Upper lobe of right lung (tissue), 1 donor: ENCODE results near the gene CLSTN2. TPM values are rescaled to one million over a fixed set of nuclear protein-coding genes. Genes with fewer than 3 reads are reported as not detected.

Source experiments
- ATAC-seq: fragments of 200-7000 bp; cut with Tn5 transposase; one replicate; pipeline ENCODE4 v1.9.1; 2020; ENCODE audit warnings: mild to moderate bottlenecking, moderate library complexity
- DNase-seq: peaks from one replicate; pipeline ENCODE4 v3.0.0-alpha.2; 2020
- H3K27ac ChIP-seq: fragments of 200-600 bp; one replicate; pipeline ENCODE4 v1.8.0; 2022
- H3K27me3 ChIP-seq: fragments of 200-600 bp; one replicate; pipeline ENCODE4 v1.8.0; 2022; ENCODE audit warnings: mild to moderate bottlenecking
- H3K36me3 ChIP-seq: fragments of 200-600 bp; one replicate; pipeline ENCODE4 v1.8.0; 2022
- H3K4me1 ChIP-seq: fragments of 200-600 bp; one replicate; pipeline ENCODE4 v1.8.0; 2022
- H3K4me3 ChIP-seq: fragments of 200-600 bp; one replicate; pipeline ENCODE4 v1.8.0; 2022; ENCODE audit warnings: mild to moderate bottlenecking
- H3K9me3 ChIP-seq: fragments of 200-600 bp; one replicate; pipeline ENCODE4 v1.8.0; 2022
- intact Hi-C: fragments of 100-400 bp; cut with DNase I; formaldehyde crosslinking; loops from one replicate; pipeline ENCODE4 v1.11.0; 2022
- total RNA-seq: library from RNA; stranded (reverse); fragmentation: NEBNext Ultra II Directional; extraction: Animal tissue kit (Norgen Biotek cat#: 25700); gene quantifications from one replicate; pipeline ENCODE4 v1.2.1, GENCODE V29; 2021
- TF ChIP-seq, protein P1 (sequence below): fragments of 200-600 bp; IDR thresholded peaks from one replicate; pipeline ENCODE4 v1.8.0; 2022; ENCODE audit warnings: antibody characterized with exemption
- donor health status: DM: no; HTN: yes; CAD: no; lungs with severe emphysema.

The CLSTN2 gene
- total RNA-seq, 1 donor from 2014 or later, result 3.0 TPM

DNA sequence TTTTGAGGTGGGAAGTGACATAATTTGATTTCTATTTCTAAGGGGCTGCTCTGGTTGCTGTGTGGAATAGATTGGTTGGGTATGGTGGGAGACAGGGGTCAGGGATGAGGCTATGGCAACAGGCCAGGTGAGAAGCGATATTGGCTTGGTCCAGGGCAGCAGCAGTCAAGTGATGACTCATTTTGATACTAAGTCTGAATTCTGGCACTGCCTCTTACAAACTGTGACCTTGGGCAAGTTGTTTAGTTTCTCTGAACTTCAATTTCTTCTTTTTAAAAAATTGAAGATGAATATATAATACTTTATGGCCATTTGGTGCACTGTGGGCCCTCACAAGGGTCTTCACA is 40.4 kb upstream of the CLSTN2 start:
- no peak for DNase-seq
- ATAC-seq, result no peak
- no peak overlapping the region for H3K27ac ChIP-seq

DNA sequence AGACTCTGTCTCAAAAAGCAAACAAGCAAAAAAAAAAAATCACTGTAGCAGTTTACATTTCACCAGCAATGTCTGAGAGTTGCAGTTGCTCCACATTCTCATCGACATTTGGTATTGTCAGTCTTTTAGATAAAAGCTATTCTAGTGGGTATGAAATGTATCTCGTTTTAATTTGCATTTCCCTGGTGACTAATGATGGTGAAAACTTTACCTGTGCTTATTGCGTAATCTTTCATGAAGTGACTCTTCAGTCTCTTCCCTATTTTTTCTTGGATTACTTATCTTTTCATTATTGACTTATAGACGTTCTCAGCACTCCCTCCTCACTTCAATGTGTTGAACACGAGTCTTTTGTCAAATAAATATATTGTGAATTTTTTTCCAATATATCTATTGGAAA is 37.2 kb upstream of the CLSTN2 start:
- intact Hi-C loops, result no loop called here

More for the DNA sequence above, 40.4 kb upstream of the CLSTN2 start:
- Histone ChIP-seq H3K4me3 (no peak overlapping the region), H3K9me3 (no peaks in the 10 kb centered on the region), H3K27me3 (no peaks in the 10 kb centered on the region), H3K36me3 (no peaks in the 10 kb centered on the region), H3K4me1 (no peaks in the 10 kb centered on the region)
- intact Hi-C loops, result no loop called here
- TF ChIP-seq, protein P1, sequence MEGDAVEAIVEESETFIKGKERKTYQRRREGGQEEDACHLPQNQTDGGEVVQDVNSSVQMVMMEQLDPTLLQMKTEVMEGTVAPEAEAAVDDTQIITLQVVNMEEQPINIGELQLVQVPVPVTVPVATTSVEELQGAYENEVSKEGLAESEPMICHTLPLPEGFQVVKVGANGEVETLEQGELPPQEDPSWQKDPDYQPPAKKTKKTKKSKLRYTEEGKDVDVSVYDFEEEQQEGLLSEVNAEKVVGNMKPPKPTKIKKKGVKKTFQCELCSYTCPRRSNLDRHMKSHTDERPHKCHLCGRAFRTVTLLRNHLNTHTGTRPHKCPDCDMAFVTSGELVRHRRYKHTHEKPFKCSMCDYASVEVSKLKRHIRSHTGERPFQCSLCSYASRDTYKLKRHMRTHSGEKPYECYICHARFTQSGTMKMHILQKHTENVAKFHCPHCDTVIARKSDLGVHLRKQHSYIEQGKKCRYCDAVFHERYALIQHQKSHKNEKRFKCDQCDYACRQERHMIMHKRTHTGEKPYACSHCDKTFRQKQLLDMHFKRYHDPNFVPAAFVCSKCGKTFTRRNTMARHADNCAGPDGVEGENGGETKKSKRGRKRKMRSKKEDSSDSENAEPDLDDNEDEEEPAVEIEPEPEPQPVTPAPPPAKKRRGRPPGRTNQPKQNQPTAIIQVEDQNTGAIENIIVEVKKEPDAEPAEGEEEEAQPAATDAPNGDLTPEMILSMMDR, result no peak

DNA sequence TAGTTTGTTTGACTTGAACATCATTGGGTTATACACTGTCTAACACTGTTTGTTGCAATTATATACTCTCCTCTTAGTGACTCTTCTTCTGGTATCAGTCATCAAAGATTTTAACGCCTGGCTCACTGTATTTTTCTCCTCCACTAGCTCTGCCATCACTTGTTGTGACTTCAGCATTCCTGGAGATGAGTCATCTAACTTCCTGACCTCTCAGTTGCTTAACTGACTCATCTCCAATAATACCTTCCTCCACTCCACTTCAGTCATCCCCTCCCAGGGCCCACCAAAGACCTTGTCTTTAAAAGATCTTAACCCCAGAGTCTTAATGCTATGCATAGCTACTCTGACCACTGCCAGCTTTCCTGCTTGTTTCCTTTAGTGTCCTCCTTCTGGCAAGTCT is 28.6 kb upstream of the CLSTN2 start:
- ATAC-seq, result no peak
- intact Hi-C loops, result no loop called here
- no peaks in the 10 kb centered on the region for H3K36me3 ChIP-seq
- no peak overlapping the region for H3K4me3 ChIP-seq
- no peaks in the 10 kb centered on the region for H3K9me3 ChIP-seq
- no peaks in the 10 kb centered on the region for H3K4me1 ChIP-seq
- no peak overlapping the region for H3K27ac ChIP-seq
- TF ChIP-seq, protein P1, result no peak
- DNase-seq, result no peak
- no peaks in the 10 kb centered on the region for H3K27me3 ChIP-seq

More for the DNA sequence above, 37.2 kb upstream of the CLSTN2 start:
- Histone ChIP-seq H3K27ac (no peak overlapping the region), H3K9me3 (no peaks in the 10 kb centered on the region), H3K4me3 (no peak overlapping the region), H3K36me3 (no peaks in the 10 kb centered on the region), H3K4me1 (no peaks in the 10 kb centered on the region), H3K27me3 (no peaks in the 10 kb centered on the region)
- DNase-seq (no peak), ATAC-seq (no peak)
- TF ChIP-seq, protein P1, result no peak

DNA sequence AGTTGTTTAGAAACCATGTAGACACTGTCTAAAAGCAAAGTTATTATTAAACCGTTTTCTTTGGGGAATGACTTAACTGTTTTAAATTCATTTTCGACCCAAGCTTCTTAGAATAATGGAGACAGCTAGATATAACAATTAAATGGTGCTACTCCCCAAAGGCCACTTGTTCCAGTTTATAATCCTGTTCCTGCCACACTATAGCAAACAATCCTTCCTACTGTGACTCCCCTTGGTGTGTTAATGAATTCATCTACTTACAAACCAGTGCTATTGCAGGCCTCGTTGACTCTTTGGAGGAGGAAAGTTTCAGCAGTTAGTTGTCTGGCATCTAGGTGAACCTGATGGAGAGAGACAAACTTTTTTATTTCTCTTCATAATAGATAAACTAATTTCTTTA is 25.2 kb upstream of the CLSTN2 start:
- no peak for DNase-seq
- H3K9me3 ChIP-seq, result no peaks in the 10 kb centered on the region
- intact Hi-C loops, result no loop called here
- ATAC-seq, result no peak
- H3K4me3 ChIP-seq, result no peak overlapping the region
- no peak overlapping the region for H3K27ac ChIP-seq
- TF ChIP-seq, protein P1, result no peak
- H3K36me3 ChIP-seq, result no peaks in the 10 kb centered on the region
- no peaks in the 10 kb centered on the region for H3K4me1 ChIP-seq
- no peaks in the 10 kb centered on the region for H3K27me3 ChIP-seq

DNA sequence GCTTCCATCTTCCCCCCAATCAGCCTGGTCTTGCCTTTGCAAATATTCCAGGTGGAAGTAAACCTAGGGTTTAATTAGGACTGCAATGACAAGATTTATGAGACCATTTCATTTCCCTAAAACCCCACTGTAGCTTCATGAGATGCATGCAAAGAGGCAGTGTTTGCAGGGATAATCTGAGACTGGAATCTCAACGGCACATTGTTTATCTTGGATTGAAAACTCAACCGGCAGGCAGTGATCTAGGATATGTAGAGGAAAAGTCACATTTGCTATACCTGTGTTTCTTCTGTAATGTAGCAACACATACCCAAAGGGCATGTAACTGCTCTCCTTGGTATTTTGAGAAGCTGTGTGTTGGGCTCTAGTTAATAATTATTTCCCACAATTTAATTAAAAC is 18.7 kb upstream of the CLSTN2 start:
- no peaks in the 10 kb centered on the region for H3K36me3 ChIP-seq
- DNase-seq (no peak), ATAC-seq (no peak)
- no peak overlapping the region for H3K27ac ChIP-seq
- TF ChIP-seq, protein P1, result no peak
- H3K9me3 ChIP-seq, result no peaks in the 10 kb centered on the region
- no peaks in the 10 kb centered on the region for H3K4me1 ChIP-seq
- H3K27me3 ChIP-seq, result no peaks in the 10 kb centered on the region
- intact Hi-C loops, result no loop called here
- H3K4me3 ChIP-seq, result no peak overlapping the region

DNA sequence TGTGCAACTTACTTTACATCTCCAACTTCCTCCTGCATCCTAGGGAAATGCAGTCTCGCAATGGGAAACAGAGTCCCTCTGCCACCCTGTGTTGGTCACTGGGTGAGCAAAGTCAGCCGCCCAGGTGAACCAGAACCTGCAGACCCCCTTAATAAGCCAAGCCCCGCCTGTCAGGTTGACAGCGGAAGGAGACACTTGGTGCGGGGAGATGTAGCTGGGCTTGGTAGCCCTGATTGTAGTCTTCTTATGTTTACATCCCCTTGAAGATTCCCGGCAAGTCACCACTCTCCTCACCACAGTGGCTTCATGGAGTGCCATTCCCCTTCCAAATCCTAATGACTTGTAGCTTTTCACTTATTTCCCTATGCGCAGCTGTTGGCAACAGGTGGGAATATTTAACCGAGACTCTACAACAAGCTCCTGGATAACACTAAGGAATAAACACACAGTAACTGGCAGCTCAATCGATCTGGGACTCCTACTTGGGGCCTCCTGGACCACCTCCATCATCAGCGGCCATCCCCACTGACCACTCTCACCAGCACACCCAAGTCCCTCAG is 17.7 kb upstream of the CLSTN2 start:
- DNase-seq, result no peak
- no peaks in the 10 kb centered on the region for H3K9me3 ChIP-seq
- TF ChIP-seq, protein P1, result no peak
- no peaks in the 10 kb centered on the region for H3K27me3 ChIP-seq
- no peak for ATAC-seq
- H3K4me1 ChIP-seq, result no peaks in the 10 kb centered on the region
- H3K27ac ChIP-seq, result no peak overlapping the region
- intact Hi-C loops, result no loop called here
- no peaks in the 10 kb centered on the region for H3K36me3 ChIP-seq
- no peak overlapping the region for H3K4me3 ChIP-seq
